ENCODE measurements around the gene NEK6.

- TF ChIP-seq, protein P1, sequence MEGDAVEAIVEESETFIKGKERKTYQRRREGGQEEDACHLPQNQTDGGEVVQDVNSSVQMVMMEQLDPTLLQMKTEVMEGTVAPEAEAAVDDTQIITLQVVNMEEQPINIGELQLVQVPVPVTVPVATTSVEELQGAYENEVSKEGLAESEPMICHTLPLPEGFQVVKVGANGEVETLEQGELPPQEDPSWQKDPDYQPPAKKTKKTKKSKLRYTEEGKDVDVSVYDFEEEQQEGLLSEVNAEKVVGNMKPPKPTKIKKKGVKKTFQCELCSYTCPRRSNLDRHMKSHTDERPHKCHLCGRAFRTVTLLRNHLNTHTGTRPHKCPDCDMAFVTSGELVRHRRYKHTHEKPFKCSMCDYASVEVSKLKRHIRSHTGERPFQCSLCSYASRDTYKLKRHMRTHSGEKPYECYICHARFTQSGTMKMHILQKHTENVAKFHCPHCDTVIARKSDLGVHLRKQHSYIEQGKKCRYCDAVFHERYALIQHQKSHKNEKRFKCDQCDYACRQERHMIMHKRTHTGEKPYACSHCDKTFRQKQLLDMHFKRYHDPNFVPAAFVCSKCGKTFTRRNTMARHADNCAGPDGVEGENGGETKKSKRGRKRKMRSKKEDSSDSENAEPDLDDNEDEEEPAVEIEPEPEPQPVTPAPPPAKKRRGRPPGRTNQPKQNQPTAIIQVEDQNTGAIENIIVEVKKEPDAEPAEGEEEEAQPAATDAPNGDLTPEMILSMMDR (conservative IDR thresholded peaks at IDR 0.05; ENCODE audit: low read depth, low read length): no peak
- no peak for TF ChIP-seq EZH2 (IDR thresholded peaks at IDR 0.05; ENCODE audit: low read length, unreplicated experiment)
Observed at GRCh38 chr9:124300312-124300711, 42.6 kb downstream of the NEK6 start.
